Measurements from ENCODE around the gene CSRNP3.

DNA sequence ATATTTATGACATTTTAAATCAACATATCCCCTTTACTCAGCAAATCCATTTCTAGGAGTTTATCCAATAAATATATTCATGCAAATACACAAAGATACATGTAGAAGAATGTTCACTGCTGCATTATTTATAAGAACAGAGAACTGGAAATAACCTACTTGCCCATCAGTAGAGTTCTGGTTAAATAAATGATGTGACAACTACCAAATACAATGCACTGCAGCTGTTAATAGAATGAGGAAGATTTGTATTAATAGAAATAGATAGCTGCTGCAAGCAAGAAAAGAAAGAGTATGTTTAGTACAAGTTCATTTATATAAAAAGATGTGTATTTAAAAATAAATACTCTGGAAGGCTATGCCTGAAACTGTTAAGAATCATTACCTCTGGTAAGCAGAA is 49.3 kb upstream of the CSRNP3 start:
- TF ChIP-seq SUZ12 (IDR thresholded peaks at IDR 0.05; ENCODE audit: extremely low read depth, insufficient read depth, insufficient read length) (no peak), YY1 (IDR thresholded peaks at IDR 0.05; ENCODE audit: insufficient read depth, insufficient read length) (no peak)

Measured in NT2/D1 (cell line).